ENCODE measurements around the gene F2R.
A peak's percentile ranks its signal among the peaks of the same experiment; 100 is the strongest.

The F2R gene

DNA sequence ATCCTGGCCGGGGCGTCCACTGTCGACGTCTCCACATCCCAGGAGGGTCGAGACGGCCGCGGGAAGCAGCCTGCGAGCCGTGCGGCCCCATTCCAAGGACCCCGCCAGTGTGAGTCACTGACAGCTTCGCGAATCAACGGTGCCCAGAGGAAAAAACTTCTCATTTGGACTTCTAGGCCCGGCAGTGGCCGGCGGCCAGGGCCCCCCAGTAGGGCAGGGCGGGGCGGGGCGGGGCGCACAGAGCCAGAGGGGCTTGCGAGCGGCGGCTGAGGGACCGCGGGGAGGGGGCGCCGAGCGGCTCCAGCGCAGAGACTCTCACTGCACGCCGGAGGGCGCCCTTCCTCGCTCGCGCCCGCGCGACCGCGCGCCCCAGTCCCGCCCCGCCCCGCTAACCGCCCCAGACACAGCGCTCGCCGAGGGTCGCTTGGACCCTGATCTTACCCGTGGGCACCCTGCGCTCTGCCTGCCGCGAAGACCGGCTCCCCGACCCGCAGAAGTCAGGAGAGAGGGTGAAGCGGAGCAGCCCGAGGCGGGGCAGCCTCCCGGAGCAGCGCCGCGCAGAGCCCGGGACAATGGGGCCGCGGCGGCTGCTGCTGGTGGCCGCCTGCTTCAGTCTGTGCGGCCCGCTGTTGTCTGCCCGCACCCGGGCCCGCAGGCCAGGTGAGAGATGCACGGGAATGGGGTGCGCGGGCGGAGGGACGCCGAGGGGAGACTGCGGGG, at the start of gene F2R:
Gene F2R, plus strand, starts transcription at position 391 of the 720 bp plus-strand sequence. Its CDS starts 182 bp downstream, at position 573.
- ATAC-seq: peak; percentile 83
- TF ChIP-seq ZNF565 (CRISPR knock-in tag; conservative IDR thresholded peaks at IDR 0.05; ENCODE audit: low read depth): no peak
- TF ChIP-seq, protein P1, sequence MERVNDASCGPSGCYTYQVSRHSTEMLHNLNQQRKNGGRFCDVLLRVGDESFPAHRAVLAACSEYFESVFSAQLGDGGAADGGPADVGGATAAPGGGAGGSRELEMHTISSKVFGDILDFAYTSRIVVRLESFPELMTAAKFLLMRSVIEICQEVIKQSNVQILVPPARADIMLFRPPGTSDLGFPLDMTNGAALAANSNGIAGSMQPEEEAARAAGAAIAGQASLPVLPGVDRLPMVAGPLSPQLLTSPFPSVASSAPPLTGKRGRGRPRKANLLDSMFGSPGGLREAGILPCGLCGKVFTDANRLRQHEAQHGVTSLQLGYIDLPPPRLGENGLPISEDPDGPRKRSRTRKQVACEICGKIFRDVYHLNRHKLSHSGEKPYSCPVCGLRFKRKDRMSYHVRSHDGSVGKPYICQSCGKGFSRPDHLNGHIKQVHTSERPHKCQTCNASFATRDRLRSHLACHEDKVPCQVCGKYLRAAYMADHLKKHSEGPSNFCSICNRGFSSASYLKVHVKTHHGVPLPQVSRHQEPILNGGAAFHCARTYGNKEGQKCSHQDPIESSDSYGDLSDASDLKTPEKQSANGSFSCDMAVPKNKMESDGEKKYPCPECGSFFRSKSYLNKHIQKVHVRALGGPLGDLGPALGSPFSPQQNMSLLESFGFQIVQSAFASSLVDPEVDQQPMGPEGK (CRISPR knock-in tag; IDR thresholded peaks at IDR 0.05; ENCODE audit: borderline replicate concordance): peak; percentile 53; the same call in 1 of the 2 replicates

DNA sequence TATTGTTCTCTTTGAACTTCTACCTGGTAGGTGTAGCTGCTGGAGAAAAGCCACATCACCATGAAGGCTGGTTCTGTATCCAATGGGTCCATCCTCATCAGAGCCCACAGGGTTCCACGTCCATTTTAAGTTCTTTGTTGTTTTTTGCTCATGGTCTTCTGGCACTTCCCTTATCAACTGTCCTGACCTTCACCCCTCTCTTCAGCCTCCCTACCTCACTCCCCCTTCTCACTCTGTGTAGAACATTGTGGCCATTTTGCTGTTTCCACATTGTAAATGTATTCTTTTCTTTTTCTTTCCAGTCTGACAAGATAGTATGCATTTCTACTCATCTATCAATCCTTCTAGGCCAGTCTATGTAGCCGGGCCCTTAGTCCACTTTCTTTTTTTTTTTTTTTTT, 48.4 kb upstream of the F2R start:
- ATAC-seq: no peak
- TF ChIP-seq ZNF565 (CRISPR knock-in tag; conservative IDR thresholded peaks at IDR 0.05; ENCODE audit: low read depth): no peak

DNA sequence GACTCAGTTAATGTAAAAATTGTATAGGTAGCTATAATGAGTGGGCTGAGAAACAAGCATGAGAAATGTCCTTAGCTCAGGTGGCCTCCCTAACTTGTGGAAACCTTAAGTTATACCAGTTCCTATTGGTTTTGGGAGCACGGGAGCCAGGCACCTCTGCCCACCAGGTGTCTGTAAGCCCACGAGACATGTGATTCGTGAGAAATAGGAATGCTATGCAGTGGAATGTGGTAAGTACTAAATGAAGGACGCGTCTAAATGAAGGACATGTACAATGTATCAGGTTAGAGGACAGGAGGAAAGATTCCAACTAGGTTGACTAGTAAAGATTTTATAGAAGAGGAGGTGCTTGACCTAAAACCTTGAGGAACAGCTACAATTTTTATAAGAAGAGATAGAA, 46.7 kb upstream of the F2R start:
- TF ChIP-seq, protein P2, sequence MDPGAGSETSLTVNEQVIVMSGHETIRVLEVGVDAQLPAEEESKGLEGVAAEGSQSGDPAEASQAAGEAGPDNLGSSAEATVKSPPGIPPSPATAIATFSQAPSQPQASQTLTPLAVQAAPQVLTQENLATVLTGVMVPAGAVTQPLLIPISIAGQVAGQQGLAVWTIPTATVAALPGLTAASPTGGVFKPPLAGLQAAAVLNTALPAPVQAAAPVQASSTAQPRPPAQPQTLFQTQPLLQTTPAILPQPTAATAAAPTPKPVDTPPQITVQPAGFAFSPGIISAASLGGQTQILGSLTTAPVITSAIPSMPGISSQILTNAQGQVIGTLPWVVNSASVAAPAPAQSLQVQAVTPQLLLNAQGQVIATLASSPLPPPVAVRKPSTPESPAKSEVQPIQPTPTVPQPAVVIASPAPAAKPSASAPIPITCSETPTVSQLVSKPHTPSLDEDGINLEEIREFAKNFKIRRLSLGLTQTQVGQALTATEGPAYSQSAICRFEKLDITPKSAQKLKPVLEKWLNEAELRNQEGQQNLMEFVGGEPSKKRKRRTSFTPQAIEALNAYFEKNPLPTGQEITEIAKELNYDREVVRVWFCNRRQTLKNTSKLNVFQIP (CRISPR knock-in tag; IDR thresholded peaks at IDR 0.05; ENCODE audit: borderline replicate concordance, low read depth): no peak
- TF ChIP-seq, protein P3, sequence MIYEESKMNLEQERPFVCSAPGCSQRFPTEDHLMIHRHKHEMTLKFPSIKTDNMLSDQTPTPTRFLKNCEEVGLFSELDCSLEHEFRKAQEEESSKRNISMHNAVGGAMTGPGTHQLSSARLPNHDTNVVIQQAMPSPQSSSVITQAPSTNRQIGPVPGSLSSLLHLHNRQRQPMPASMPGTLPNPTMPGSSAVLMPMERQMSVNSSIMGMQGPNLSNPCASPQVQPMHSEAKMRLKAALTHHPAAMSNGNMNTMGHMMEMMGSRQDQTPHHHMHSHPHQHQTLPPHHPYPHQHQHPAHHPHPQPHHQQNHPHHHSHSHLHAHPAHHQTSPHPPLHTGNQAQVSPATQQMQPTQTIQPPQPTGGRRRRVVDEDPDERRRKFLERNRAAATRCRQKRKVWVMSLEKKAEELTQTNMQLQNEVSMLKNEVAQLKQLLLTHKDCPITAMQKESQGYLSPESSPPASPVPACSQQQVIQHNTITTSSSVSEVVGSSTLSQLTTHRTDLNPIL (CRISPR knock-in tag; IDR thresholded peaks at IDR 0.05; ENCODE audit: low read depth): no peak
- TF ChIP-seq ZNF8 (CRISPR knock-in tag; IDR thresholded peaks at IDR 0.05): no peak
- no peak for TF ChIP-seq ZNF70 (CRISPR knock-in tag; IDR thresholded peaks at IDR 0.05)
- TF ChIP-seq TOX (CRISPR knock-in tag; IDR thresholded peaks at IDR 0.05; ENCODE audit: borderline replicate concordance): no peak
- TF ChIP-seq RARB (CRISPR knock-in tag; IDR thresholded peaks at IDR 0.05): no peak
- TF ChIP-seq, protein P1 (CRISPR knock-in tag; IDR thresholded peaks at IDR 0.05; ENCODE audit: borderline replicate concordance): no peak
- no peak for TF ChIP-seq ZNF565 (CRISPR knock-in tag; conservative IDR thresholded peaks at IDR 0.05; ENCODE audit: low read depth)
- no peak for TF ChIP-seq BACH2 (CRISPR knock-in tag; IDR thresholded peaks at IDR 0.05; ENCODE audit: borderline replicate concordance)
- TF ChIP-seq, protein P4, sequence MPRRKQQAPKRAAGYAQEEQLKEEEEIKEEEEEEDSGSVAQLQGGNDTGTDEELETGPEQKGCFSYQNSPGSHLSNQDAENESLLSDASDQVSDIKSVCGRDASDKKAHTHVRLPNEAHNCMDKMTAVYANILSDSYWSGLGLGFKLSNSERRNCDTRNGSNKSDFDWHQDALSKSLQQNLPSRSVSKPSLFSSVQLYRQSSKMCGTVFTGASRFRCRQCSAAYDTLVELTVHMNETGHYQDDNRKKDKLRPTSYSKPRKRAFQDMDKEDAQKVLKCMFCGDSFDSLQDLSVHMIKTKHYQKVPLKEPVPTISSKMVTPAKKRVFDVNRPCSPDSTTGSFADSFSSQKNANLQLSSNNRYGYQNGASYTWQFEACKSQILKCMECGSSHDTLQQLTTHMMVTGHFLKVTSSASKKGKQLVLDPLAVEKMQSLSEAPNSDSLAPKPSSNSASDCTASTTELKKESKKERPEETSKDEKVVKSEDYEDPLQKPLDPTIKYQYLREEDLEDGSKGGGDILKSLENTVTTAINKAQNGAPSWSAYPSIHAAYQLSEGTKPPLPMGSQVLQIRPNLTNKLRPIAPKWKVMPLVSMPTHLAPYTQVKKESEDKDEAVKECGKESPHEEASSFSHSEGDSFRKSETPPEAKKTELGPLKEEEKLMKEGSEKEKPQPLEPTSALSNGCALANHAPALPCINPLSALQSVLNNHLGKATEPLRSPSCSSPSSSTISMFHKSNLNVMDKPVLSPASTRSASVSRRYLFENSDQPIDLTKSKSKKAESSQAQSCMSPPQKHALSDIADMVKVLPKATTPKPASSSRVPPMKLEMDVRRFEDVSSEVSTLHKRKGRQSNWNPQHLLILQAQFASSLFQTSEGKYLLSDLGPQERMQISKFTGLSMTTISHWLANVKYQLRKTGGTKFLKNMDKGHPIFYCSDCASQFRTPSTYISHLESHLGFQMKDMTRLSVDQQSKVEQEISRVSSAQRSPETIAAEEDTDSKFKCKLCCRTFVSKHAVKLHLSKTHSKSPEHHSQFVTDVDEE (CRISPR knock-in tag; IDR thresholded peaks at IDR 0.05): no peak
- no peak for TF ChIP-seq ARNTL (CRISPR knock-in tag; IDR thresholded peaks at IDR 0.05; ENCODE audit: borderline replicate concordance, low read depth)
- no peak for TF ChIP-seq PPARA (CRISPR knock-in tag; IDR thresholded peaks at IDR 0.05; ENCODE audit: borderline replicate concordance)
- no peak for TF ChIP-seq ZC3H10 (CRISPR knock-in tag; IDR thresholded peaks at IDR 0.05)
- no peak for TF ChIP-seq SNAI2 (CRISPR knock-in tag; IDR thresholded peaks at IDR 0.05)
- no peak for TF ChIP-seq ISL1 (CRISPR knock-in tag; IDR thresholded peaks at IDR 0.05)
- no peak for TF ChIP-seq CSDC2 (CRISPR knock-in tag; IDR thresholded peaks at IDR 0.05)
- no peak for TF ChIP-seq ESRRG (CRISPR knock-in tag; IDR thresholded peaks at IDR 0.05)
- no peak for TF ChIP-seq GLIS3 (CRISPR knock-in tag; IDR thresholded peaks at IDR 0.05)
- TF ChIP-seq, protein P5, sequence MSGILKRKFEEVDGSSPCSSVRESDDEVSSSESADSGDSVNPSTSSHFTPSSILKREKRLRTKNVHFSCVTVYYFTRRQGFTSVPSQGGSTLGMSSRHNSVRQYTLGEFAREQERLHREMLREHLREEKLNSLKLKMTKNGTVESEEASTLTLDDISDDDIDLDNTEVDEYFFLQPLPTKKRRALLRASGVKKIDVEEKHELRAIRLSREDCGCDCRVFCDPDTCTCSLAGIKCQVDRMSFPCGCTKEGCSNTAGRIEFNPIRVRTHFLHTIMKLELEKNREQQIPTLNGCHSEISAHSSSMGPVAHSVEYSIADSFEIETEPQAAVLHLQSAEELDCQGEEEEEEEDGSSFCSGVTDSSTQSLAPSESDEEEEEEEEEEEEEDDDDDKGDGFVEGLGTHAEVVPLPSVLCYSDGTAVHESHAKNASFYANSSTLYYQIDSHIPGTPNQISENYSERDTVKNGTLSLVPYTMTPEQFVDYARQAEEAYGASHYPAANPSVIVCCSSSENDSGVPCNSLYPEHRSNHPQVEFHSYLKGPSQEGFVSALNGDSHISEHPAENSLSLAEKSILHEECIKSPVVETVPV (CRISPR knock-in tag; IDR thresholded peaks at IDR 0.05): no peak
- no peak for ATAC-seq

Measured in SK-N-SH treated with all-trans-retinoic acid at 6 μM for 48 hours (cell line).